PC-3 (cell line): ENCODE results near the gene SMYD1.

ENCODE experiments used
- CTCF ChIP-seq: fragments of 300-600 bp; sonication (generic); conservative IDR thresholded peaks from 2 replicates; pipeline ENCODE4 v1.5.1; 2017; ENCODE audit warnings: antibody characterized with exemption, low read depth, mild to moderate bottlenecking, low read length
- EZH2 ChIP-seq: fragments of 300-600 bp; sonication (generic); IDR thresholded peaks from one replicate; pipeline ENCODE4 v1.6.1; 2017; ENCODE audit warnings: antibody characterized with exemption, mild to moderate bottlenecking, low read length; ENCODE audit not compliant: unreplicated experiment
- EZH2phosphoT487 ChIP-seq: fragments of 300-600 bp; sonication (generic); IDR thresholded peaks from 2 replicates; pipeline ENCODE4 v1.6.1; 2018; ENCODE audit warnings: mild to moderate bottlenecking, antibody characterized with exemption, low read length, borderline replicate concordance

- no peak for TF ChIP-seq CTCF
- no peak for TF ChIP-seq EZH2
- no peak for TF ChIP-seq EZH2phosphoT487
These were observed 61.8 kb downstream of the SMYD1 start for GRCh38 chr2:88129313-88129959.
